ENCODE data around the gene SRRM1. TPM values are rescaled to one million over a fixed set of nuclear protein-coding genes. Genes with fewer than 3 reads are reported as not detected.

The SRRM1 gene
- total and polyA plus RNA-seq, 2 experiments from 2014 or later = 118 to 666 TPM

DNA sequence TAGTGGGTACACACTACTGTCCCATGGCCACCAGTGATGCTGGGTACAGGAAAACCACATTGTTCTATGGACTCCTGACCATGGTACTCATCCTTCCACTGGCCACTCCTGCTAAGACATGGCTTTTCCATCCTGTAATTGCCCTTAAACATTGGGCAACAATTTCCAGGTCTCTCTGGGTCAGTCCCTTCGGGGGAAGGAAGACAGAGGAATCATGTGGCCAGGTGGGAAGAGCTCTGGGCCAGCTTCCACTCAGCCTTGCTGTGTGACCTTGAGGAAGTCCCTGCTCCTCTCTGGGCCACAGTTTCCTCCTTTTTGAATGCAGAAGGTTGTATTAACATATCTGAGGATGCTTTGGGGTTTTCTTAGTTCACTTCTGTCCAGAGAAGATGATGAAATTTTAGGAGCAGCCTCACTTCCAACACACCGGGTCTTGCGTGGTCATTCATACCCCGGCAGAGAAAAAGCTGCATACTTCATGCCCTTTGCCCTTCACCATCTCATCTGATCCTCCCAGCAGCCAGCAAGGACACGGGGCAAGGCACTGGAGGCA is 50.8 kb downstream of the SRRM1 start:
- Histone ChIP-seq H3F3A (replicated peaks; ENCODE audit: low read depth) (no peaks in the 10 kb centered on the region), H4K20me1 (replicated peaks; ENCODE audit: insufficient read depth) (no peaks in the 10 kb centered on the region), H3K36me3 (ENCODE audit: insufficient read depth) (no peaks in the 10 kb centered on the region), H3K4me2 (no peak overlapping the region), H3K27ac (ENCODE audit: low read depth) (no peak overlapping the region), H3K9me2 (ENCODE audit: insufficient read depth) (no peaks in the 10 kb centered on the region), H3K4me1 (ENCODE audit: insufficient read depth) (no peaks in the 10 kb centered on the region), H3K27me3 (ENCODE audit: insufficient read depth) (no peaks in the 10 kb centered on the region), H3K79me2 (replicated peaks; ENCODE audit: insufficient read depth) (no peaks in the 10 kb centered on the region), H3K4me3 (no peak overlapping the region), H2AFZ (no peak overlapping the region; the same call in 1 of the 2 replicates)
- Mint-ChIP-seq H3K27ac (no peak overlapping the region), H3K4me3 (no peak overlapping the region), H3K4me1 (no peaks in the 10 kb centered on the region), H3K36me3 (ENCODE audit: low read depth) (peaks cover 6% of the 10 kb centered on the region; the same call in 2 of the 3 replicates), H3K9me3 (peaks cover 13% of the 10 kb centered on the region; the same call in 2 of the 3 replicates), H3K27me3 (ENCODE audit: insufficient read depth, low read depth, poor library complexity) (peaks cover 9% of the 10 kb centered on the region)
- ATAC-seq (no peak), DNase-seq (ENCODE audit: low spot score) (no peak)
- TF ChIP-seq, protein P1, sequence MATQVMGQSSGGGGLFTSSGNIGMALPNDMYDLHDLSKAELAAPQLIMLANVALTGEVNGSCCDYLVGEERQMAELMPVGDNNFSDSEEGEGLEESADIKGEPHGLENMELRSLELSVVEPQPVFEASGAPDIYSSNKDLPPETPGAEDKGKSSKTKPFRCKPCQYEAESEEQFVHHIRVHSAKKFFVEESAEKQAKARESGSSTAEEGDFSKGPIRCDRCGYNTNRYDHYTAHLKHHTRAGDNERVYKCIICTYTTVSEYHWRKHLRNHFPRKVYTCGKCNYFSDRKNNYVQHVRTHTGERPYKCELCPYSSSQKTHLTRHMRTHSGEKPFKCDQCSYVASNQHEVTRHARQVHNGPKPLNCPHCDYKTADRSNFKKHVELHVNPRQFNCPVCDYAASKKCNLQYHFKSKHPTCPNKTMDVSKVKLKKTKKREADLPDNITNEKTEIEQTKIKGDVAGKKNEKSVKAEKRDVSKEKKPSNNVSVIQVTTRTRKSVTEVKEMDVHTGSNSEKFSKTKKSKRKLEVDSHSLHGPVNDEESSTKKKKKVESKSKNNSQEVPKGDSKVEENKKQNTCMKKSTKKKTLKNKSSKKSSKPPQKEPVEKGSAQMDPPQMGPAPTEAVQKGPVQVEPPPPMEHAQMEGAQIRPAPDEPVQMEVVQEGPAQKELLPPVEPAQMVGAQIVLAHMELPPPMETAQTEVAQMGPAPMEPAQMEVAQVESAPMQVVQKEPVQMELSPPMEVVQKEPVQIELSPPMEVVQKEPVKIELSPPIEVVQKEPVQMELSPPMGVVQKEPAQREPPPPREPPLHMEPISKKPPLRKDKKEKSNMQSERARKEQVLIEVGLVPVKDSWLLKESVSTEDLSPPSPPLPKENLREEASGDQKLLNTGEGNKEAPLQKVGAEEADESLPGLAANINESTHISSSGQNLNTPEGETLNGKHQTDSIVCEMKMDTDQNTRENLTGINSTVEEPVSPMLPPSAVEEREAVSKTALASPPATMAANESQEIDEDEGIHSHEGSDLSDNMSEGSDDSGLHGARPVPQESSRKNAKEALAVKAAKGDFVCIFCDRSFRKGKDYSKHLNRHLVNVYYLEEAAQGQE (IDR thresholded peaks at IDR 0.05; ENCODE audit: unreplicated experiment) = no peak
- TF ChIP-seq ZNF331 (CRISPR knock-in tag; IDR thresholded peaks at IDR 0.05; ENCODE audit: low read depth) = no peak
- TF ChIP-seq NANOG (IDR thresholded peaks at IDR 0.05; ENCODE audit: borderline replicate concordance) = no peak
- no peak for TF ChIP-seq EZH2 (IDR thresholded peaks at IDR 0.05; ENCODE audit: low read depth, unreplicated experiment)
- TF ChIP-seq, protein P2, sequence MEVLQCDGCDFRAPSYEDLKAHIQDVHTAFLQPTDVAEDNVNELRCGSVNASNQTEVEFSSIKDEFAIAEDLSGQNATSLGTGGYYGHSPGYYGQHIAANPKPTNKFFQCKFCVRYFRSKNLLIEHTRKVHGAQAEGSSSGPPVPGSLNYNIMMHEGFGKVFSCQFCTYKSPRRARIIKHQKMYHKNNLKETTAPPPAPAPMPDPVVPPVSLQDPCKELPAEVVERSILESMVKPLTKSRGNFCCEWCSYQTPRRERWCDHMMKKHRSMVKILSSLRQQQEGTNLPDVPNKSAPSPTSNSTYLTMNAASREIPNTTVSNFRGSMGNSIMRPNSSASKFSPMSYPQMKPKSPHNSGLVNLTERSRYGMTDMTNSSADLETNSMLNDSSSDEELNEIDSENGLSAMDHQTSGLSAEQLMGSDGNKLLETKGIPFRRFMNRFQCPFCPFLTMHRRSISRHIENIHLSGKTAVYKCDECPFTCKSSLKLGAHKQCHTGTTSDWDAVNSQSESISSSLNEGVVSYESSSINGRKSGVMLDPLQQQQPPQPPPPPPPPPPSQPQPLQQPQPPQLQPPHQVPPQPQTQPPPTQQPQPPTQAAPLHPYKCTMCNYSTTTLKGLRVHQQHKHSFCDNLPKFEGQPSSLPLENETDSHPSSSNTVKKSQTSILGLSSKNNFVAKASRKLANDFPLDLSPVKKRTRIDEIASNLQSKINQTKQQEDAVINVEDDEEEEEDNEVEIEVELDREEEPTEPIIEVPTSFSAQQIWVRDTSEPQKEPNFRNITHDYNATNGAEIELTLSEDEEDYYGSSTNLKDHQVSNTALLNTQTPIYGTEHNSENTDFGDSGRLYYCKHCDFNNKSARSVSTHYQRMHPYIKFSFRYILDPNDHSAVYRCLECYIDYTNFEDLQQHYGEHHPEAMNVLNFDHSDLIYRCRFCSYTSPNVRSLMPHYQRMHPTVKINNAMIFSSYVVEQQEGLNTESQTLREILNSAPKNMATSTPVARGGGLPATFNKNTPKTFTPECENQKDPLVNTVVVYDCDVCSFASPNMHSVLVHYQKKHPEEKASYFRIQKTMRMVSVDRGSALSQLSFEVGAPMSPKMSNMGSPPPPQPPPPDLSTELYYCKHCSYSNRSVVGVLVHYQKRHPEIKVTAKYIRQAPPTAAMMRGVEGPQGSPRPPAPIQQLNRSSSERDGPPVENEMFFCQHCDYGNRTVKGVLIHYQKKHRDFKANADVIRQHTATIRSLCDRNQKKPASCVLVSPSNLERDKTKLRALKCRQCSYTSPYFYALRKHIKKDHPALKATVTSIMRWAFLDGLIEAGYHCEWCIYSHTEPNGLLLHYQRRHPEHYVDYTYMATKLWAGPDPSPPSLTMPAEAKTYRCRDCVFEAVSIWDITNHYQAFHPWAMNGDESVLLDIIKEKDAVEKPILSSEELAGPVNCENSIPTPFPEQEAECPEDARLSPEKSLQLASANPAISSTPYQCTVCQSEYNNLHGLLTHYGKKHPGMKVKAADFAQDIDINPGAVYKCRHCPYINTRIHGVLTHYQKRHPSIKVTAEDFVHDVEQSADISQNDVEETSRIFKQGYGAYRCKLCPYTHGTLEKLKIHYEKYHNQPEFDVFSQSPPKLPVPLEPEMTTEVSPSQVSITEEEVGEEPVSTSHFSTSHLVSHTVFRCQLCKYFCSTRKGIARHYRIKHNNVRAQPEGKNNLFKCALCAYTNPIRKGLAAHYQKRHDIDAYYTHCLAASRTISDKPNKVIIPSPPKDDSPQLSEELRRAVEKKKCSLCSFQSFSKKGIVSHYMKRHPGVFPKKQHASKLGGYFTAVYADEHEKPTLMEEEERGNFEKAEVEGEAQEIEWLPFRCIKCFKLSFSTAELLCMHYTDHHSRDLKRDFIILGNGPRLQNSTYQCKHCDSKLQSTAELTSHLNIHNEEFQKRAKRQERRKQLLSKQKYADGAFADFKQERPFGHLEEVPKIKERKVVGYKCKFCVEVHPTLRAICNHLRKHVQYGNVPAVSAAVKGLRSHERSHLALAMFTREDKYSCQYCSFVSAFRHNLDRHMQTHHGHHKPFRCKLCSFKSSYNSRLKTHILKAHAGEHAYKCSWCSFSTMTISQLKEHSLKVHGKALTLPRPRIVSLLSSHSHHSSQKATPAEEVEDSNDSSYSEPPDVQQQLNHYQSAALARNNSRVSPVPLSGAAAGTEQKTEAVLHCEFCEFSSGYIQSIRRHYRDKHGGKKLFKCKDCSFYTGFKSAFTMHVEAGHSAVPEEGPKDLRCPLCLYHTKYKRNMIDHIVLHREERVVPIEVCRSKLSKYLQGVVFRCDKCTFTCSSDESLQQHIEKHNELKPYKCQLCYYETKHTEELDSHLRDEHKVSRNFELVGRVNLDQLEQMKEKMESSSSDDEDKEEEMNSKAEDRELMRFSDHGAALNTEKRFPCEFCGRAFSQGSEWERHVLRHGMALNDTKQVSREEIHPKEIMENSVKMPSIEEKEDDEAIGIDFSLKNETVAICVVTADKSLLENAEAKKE (CRISPR knock-in tag; IDR thresholded peaks at IDR 0.05) = no peak
- no peak for TF ChIP-seq JUNB (IDR thresholded peaks at IDR 0.05; ENCODE audit: unreplicated experiment)
- no peak for TF ChIP-seq STAT1 (IDR thresholded peaks at IDR 0.05; ENCODE audit: unreplicated experiment)
- TF ChIP-seq, protein P3, sequence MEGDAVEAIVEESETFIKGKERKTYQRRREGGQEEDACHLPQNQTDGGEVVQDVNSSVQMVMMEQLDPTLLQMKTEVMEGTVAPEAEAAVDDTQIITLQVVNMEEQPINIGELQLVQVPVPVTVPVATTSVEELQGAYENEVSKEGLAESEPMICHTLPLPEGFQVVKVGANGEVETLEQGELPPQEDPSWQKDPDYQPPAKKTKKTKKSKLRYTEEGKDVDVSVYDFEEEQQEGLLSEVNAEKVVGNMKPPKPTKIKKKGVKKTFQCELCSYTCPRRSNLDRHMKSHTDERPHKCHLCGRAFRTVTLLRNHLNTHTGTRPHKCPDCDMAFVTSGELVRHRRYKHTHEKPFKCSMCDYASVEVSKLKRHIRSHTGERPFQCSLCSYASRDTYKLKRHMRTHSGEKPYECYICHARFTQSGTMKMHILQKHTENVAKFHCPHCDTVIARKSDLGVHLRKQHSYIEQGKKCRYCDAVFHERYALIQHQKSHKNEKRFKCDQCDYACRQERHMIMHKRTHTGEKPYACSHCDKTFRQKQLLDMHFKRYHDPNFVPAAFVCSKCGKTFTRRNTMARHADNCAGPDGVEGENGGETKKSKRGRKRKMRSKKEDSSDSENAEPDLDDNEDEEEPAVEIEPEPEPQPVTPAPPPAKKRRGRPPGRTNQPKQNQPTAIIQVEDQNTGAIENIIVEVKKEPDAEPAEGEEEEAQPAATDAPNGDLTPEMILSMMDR (conservative IDR thresholded peaks at IDR 0.05; ENCODE audit: low read depth in 2 of 2) = no peak
- no peak for TF ChIP-seq ZNF114 (CRISPR knock-in tag; IDR thresholded peaks at IDR 0.05)
- TF ChIP-seq CREB1 (CRISPR knock-in tag; IDR thresholded peaks at IDR 0.05; ENCODE audit: low read depth) = no peak
- no peak for TF ChIP-seq EZH2phosphoT487 (IDR thresholded peaks at IDR 0.05; ENCODE audit: unreplicated experiment)
- TF ChIP-seq, protein P4, sequence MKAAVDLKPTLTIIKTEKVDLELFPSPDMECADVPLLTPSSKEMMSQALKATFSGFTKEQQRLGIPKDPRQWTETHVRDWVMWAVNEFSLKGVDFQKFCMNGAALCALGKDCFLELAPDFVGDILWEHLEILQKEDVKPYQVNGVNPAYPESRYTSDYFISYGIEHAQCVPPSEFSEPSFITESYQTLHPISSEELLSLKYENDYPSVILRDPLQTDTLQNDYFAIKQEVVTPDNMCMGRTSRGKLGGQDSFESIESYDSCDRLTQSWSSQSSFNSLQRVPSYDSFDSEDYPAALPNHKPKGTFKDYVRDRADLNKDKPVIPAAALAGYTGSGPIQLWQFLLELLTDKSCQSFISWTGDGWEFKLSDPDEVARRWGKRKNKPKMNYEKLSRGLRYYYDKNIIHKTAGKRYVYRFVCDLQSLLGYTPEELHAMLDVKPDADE (IDR thresholded peaks at IDR 0.05) = no peak
- no peak for TF ChIP-seq POLR2AphosphoS5 (IDR thresholded peaks at IDR 0.05; ENCODE audit: low read depth)
